ENCODE data around the gene TLR5.

TLR5 gene

GRCh38 chr1:223062177-223062576, 80.9 kb downstream of the TLR5 start:
- no peak for DNase-seq

- DNase-seq = no peak
These were observed 83.5 kb downstream of the TLR5 start for GRCh38 chr1:223059526-223059925.

Measured in NCI-H1092 treated with DMSO at 0.1 percent for 48 hours (cell line).